Loucy (cell line): Measurements from ENCODE around the gene HS1BP3.

Source experiments
- CTCF ChIP-seq: fragments of 200-600 bp; sonication (generic); conservative IDR thresholded peaks from 2 replicates; pipeline ENCODE4 v1.5.1; 2014; ENCODE audit warnings: mild to moderate bottlenecking, antibody characterized with exemption, low read length
- EZH2phosphoT487 ChIP-seq: fragments of 200-600 bp; IDR thresholded peaks from 2 replicates; pipeline ENCODE4 v1.6.1; 2018; ENCODE audit warnings: antibody characterized with exemption, mild to moderate bottlenecking, moderate library complexity, borderline replicate concordance

GRCh38 chr2:20617081-20617575 is 33.8 kb downstream of the HS1BP3 start:
- TF ChIP-seq CTCF (no peak), EZH2phosphoT487 (no peak)
